ENCODE results near the gene NFE2L3.

DNA sequence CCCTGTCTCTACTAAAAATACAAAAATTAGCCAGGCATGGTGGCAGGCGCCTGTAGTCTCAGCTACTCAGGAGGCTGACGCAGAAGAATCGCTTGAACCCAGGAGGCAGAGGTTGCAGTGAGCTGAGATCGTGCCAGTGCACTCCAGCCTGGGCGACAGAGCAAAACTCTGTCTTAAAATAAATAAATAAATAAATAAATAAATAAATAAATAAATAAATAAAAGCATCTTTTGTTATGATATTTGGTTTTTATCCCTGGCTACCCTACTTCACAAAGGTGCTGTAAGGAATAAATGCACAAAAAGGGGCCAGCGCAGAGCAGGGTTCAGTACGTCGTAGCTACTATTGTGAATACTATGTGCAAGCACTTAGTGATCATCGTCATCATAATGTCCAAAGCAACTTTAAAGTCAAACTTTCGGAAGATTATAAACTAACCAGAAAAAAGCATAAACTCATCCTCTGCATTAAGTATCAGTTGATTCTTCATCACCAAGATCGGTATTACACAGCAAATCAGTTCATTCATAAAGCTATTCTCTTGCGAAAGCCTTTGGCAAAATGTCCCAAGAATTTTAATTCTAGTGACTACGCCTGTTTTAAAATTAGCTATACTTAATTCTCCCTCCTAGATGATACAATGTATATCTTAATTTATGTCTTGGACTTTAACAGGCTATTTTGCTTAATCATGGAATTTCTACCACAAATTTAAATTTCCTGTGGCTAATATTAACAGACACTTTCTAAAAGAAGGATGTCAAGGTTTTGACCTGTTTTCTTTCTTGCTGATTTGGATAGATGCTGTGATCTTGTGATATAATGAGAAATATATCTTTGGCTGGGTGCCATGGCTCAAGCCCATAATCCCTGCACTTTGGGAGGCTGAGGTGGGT is 7.6 kb upstream of the NFE2L3 start:
- TF ChIP-seq POLR2A (IDR thresholded peaks at IDR 0.05; ENCODE audit: low read depth, low read length) (no peak), MAZ (IDR thresholded peaks at IDR 0.05; ENCODE audit: borderline replicate concordance, low read depth, low read length) (no peak)
- TF ChIP-seq, protein P1, sequence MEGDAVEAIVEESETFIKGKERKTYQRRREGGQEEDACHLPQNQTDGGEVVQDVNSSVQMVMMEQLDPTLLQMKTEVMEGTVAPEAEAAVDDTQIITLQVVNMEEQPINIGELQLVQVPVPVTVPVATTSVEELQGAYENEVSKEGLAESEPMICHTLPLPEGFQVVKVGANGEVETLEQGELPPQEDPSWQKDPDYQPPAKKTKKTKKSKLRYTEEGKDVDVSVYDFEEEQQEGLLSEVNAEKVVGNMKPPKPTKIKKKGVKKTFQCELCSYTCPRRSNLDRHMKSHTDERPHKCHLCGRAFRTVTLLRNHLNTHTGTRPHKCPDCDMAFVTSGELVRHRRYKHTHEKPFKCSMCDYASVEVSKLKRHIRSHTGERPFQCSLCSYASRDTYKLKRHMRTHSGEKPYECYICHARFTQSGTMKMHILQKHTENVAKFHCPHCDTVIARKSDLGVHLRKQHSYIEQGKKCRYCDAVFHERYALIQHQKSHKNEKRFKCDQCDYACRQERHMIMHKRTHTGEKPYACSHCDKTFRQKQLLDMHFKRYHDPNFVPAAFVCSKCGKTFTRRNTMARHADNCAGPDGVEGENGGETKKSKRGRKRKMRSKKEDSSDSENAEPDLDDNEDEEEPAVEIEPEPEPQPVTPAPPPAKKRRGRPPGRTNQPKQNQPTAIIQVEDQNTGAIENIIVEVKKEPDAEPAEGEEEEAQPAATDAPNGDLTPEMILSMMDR (conservative IDR thresholded peaks at IDR 0.05; ENCODE audit: low read depth, low read length): no peak
